MM.1S (cell line): ENCODE data around the gene EWSR1.

Experiments
- DNase-seq: peaks from one replicate; pipeline ENCODE4 v3.0.0-alpha.2; 2015
- H2AFZ ChIP-seq: fragments of 300-600 bp; sonication (generic); 2 replicates; pipeline ENCODE4 v1.6.0; 2016; ENCODE audit warnings: antibody characterized with exemption, low read length
- H3F3A ChIP-seq: fragments of 300-600 bp; sonication (generic); 2 replicates; pipeline ENCODE4 v1.6.1; 2016; ENCODE audit warnings: mild to moderate bottlenecking, antibody characterized with exemption, low read length, moderate library complexity, mixed read lengths; ENCODE audit not compliant: insufficient read depth
- H3K27ac ChIP-seq: fragments of 300-600 bp; sonication (generic); 2 replicates; pipeline ENCODE4 v1.5.1; 2016; ENCODE audit warnings: mild to moderate bottlenecking, low read length
- H3K27me3 ChIP-seq: fragments of 300-600 bp; sonication (generic); replicated peaks from 2 replicates; pipeline ENCODE4 v1.6.0; 2016; ENCODE audit warnings: low read length; ENCODE audit not compliant: insufficient read depth
- H3K36me3 ChIP-seq: fragments of 300-600 bp; sonication (generic); replicated peaks from 2 replicates; pipeline ENCODE4 v1.6.1; 2016; ENCODE audit warnings: mild to moderate bottlenecking, low read length, mixed read lengths; ENCODE audit not compliant: insufficient read depth
- H3K4me1 ChIP-seq: fragments of 300-600 bp; sonication (generic); 2 replicates; pipeline ENCODE4 v1.6.1; 2016; ENCODE audit warnings: low read length, mixed read lengths
- H3K4me2 ChIP-seq: fragments of 300-600 bp; sonication (generic); 2 replicates; pipeline ENCODE4 v1.6.0; 2016; ENCODE audit warnings: low read depth, low read length
- H3K4me3 ChIP-seq: fragments of 300-600 bp; sonication (generic); 2 replicates; pipeline ENCODE4 v1.5.1; 2016; ENCODE audit warnings: low read length, mixed read lengths
- H3K79me2 ChIP-seq: fragments of 300-600 bp; sonication (generic); 2 replicates; pipeline ENCODE4 v1.6.1; 2016; ENCODE audit warnings: mixed run types, low read length, mixed read lengths
- H3K9ac ChIP-seq: fragments of 300-600 bp; sonication (generic); 2 replicates; pipeline ENCODE4 v1.6.1; 2016; ENCODE audit warnings: low read length, mixed read lengths
- H3K9me2 ChIP-seq: fragments of 300-600 bp; sonication (generic); replicated peaks from 2 replicates; pipeline ENCODE4 v1.6.1; 2016; ENCODE audit warnings: mild to moderate bottlenecking, low read length, mixed read lengths; ENCODE audit not compliant: insufficient read depth
- H3K9me3 ChIP-seq: fragments of 300-600 bp; sonication (generic); replicated peaks from 2 replicates; pipeline ENCODE4 v1.6.1; 2016; ENCODE audit warnings: mild to moderate bottlenecking, low read length, mixed read lengths; ENCODE audit not compliant: insufficient read depth
- H4K20me1 ChIP-seq: fragments of 300-600 bp; sonication (generic); 2 replicates; pipeline ENCODE4 v1.6.1; 2016; ENCODE audit warnings: mild to moderate bottlenecking, low read length, moderate library complexity, mixed read lengths; ENCODE audit not compliant: insufficient read depth
- EZH2 ChIP-seq: fragments of 300-600 bp; sonication (generic); optimal IDR thresholded peaks from 2 replicates; pipeline ENCODE3; 2017; ENCODE audit warnings: low read depth, mild to moderate bottlenecking, antibody characterized with exemption, low read length, mixed read lengths
- EZH2phosphoT487 ChIP-seq: fragments of 300-600 bp; sonication (generic); IDR thresholded peaks from 2 replicates; pipeline ENCODE4 v1.6.1; 2018; ENCODE audit warnings: antibody characterized with exemption, low read length
- TF ChIP-seq, protein P1 (sequence below): fragments of 300-600 bp; sonication (generic); IDR thresholded peaks from 2 replicates; pipeline ENCODE4 v1.5.1; 2016; ENCODE audit warnings: antibody characterized with exemption, low read length, mixed read lengths

EWSR1 gene

DNA sequence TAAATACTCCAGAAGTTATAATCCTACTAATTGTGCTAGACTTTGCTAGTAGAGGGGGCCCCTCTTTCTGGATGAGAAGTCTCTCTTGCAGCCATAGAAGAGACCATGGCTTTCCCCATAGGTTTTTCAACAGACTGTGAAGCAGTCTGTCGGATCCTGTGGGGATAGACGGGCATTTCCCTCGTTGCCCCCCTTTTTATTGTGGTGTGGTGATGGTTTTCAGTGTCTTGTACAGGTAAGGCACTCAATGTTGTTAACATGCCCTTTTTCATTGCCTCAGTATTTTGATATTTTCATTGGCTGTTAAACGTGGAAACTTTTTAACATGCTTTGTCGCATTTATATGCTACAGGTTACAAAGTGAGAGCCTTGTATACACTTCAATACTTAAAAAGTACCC is 22.0 kb downstream of the EWSR1 start:
- peaks cover 46% of the 10 kb centered on the region for H4K20me1 ChIP-seq
- H3K27me3 ChIP-seq, result no peaks in the 10 kb centered on the region
- H3K9me3 ChIP-seq, result no peaks in the 10 kb centered on the region
- H3F3A ChIP-seq, result peaks cover 3% of the 10 kb centered on the region; the same call in 1 of the 2 replicates
- no peaks in the 10 kb centered on the region for H3K4me1 ChIP-seq
- no peak overlapping the region for H3K4me2 ChIP-seq
- TF ChIP-seq, protein P1, sequence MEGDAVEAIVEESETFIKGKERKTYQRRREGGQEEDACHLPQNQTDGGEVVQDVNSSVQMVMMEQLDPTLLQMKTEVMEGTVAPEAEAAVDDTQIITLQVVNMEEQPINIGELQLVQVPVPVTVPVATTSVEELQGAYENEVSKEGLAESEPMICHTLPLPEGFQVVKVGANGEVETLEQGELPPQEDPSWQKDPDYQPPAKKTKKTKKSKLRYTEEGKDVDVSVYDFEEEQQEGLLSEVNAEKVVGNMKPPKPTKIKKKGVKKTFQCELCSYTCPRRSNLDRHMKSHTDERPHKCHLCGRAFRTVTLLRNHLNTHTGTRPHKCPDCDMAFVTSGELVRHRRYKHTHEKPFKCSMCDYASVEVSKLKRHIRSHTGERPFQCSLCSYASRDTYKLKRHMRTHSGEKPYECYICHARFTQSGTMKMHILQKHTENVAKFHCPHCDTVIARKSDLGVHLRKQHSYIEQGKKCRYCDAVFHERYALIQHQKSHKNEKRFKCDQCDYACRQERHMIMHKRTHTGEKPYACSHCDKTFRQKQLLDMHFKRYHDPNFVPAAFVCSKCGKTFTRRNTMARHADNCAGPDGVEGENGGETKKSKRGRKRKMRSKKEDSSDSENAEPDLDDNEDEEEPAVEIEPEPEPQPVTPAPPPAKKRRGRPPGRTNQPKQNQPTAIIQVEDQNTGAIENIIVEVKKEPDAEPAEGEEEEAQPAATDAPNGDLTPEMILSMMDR, result no peak
- no peak for TF ChIP-seq EZH2
- no peak for TF ChIP-seq EZH2phosphoT487
- no peak overlapping the region for H3K27ac ChIP-seq
- no peak for DNase-seq
- H3K9me2 ChIP-seq, result no peaks in the 10 kb centered on the region
- H3K79me2 ChIP-seq, result peaks cover 81% of the 10 kb centered on the region
- no peak overlapping the region for H3K9ac ChIP-seq
- peaks cover 56% of the 10 kb centered on the region for H3K36me3 ChIP-seq
- H3K4me3 ChIP-seq, result no peak overlapping the region
- H2AFZ ChIP-seq, result no peak overlapping the region

DNA sequence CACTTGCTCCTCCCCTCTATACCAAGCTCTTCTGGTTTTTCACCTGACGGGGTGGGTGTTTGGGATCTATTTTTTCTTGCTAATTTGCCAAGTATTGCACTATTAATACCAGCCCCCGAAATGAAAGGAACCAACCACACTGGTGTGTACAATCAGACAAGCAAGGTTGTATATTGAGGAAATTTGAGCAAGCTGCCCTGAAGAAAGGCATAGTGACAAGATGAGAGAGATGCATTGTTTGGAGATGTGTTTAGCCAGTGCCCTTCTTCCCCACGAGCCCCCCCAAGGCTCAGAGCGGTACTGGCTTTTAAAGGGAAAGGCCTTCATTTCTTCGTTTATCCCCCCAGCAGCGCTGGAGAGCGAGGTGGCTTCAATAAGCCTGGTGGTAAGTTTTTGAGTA is 23.1 kb downstream of the EWSR1 start:
- no peak for DNase-seq
- Histone ChIP-seq H3F3A (peaks cover 14% of the 10 kb centered on the region; the same call in 1 of the 2 replicates), H3K4me2 (no peak overlapping the region), H3K4me3 (no peak overlapping the region), H3K79me2 (peaks cover 71% of the 10 kb centered on the region), H4K20me1 (peaks cover 46% of the 10 kb centered on the region), H3K27ac (no peak overlapping the region), H3K9me3 (no peaks in the 10 kb centered on the region), H3K4me1 (no peaks in the 10 kb centered on the region), H3K36me3 (peaks cover 62% of the 10 kb centered on the region), H3K9ac (no peak overlapping the region), H3K27me3 (no peaks in the 10 kb centered on the region), H3K9me2 (no peaks in the 10 kb centered on the region), H2AFZ (no peak overlapping the region)
- TF ChIP-seq, protein P1, result no peak
- TF ChIP-seq EZH2phosphoT487 (no peak), EZH2 (no peak)

DNA sequence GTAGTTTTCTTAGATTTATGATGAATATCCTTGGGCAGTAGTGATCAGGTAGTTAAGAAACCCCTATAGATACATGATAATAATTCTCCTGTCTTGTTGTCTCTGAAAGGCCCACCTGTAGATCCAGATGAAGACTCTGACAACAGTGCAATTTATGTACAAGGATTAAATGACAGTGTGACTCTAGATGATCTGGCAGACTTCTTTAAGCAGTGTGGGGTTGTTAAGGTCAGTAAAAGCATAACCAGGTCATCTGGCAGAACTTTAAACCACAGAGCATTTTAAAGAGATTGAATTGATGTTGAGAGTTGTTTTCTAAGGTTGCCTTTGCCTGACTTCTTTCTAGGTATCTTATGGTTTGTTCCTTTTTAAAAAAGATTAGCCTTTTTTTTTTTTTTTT is 24.3 kb downstream of the EWSR1 start:
- Histone ChIP-seq H3K79me2 (peaks cover 60% of the 10 kb centered on the region), H3K4me2 (no peak overlapping the region), H3K4me3 (no peak overlapping the region), H3F3A (peaks cover 20% of the 10 kb centered on the region; the same call in 1 of the 2 replicates), H3K9me2 (no peaks in the 10 kb centered on the region), H3K36me3 (peaks cover 72% of the 10 kb centered on the region), H3K4me1 (no peaks in the 10 kb centered on the region), H2AFZ (no peak overlapping the region), H3K9ac (no peak overlapping the region), H3K9me3 (no peaks in the 10 kb centered on the region), H4K20me1 (peaks cover 46% of the 10 kb centered on the region), H3K27ac (no peak overlapping the region), H3K27me3 (no peaks in the 10 kb centered on the region)
- TF ChIP-seq EZH2 (no peak), EZH2phosphoT487 (no peak)
- TF ChIP-seq, protein P1, result no peak
- DNase-seq, result no peak
